ENCODE data around the gene BCAR3. TPM values are rescaled to one million over a fixed set of nuclear protein-coding genes. Genes with fewer than 3 reads are reported as not detected.

The BCAR3 gene
- total RNA-seq, 4 donors from 2014 or later: 17.3 to 72.7 (median 54.2) TPM

GRCh38 chr1:93640656-93641440 is 40.8 kb downstream of the BCAR3 start:
- Histone ChIP-seq H3K4me1 (no peaks in the 10 kb centered on the region), H3K9me3 (no peaks in the 10 kb centered on the region), H3K27ac (no peak overlapping the region), H3K27me3 (no peaks in the 10 kb centered on the region), H3K36me3 (no peaks in the 10 kb centered on the region), H3K4me3 (no peak overlapping the region)
- TF ChIP-seq POLR2A (IDR thresholded peaks at IDR 0.05) (no peak), CTCF (IDR thresholded peaks at IDR 0.05) (no peak)
- DNase-seq: no peak

- H3K9me3 ChIP-seq: no peaks in the 10 kb centered on the region
- TF ChIP-seq CTCF (IDR thresholded peaks at IDR 0.05): no peak
- TF ChIP-seq POLR2A (IDR thresholded peaks at IDR 0.05): no peak
- no peak overlapping the region for H3K4me3 ChIP-seq
- no peaks in the 10 kb centered on the region for H3K4me1 ChIP-seq
- no peaks in the 10 kb centered on the region for H3K27me3 ChIP-seq
- DNase-seq: no peak
- no peaks in the 10 kb centered on the region for H3K36me3 ChIP-seq
- H3K27ac ChIP-seq: no peak overlapping the region
Observed at GRCh38 chr1:93638981-93639380, 42.7 kb downstream of the BCAR3 start.

- TF ChIP-seq CTCF (IDR thresholded peaks at IDR 0.05): no peak
- no peak for TF ChIP-seq POLR2A (IDR thresholded peaks at IDR 0.05)
- H3K9me3 ChIP-seq: no peaks in the 10 kb centered on the region
- DNase-seq: no peak
- no peaks in the 10 kb centered on the region for H3K36me3 ChIP-seq
- H3K4me3 ChIP-seq: no peak overlapping the region
- no peak overlapping the region for H3K27ac ChIP-seq
- no peaks in the 10 kb centered on the region for H3K4me1 ChIP-seq
- no peaks in the 10 kb centered on the region for H3K27me3 ChIP-seq
Observed at GRCh38 chr1:93638307-93638847, 43.3 kb downstream of the BCAR3 start.

GRCh38 chr1:93636712-93637111 is 44.9 kb downstream of the BCAR3 start:
- Histone ChIP-seq H3K4me1 (no peaks in the 10 kb centered on the region), H3K27ac (peak overlapping the region in 1 of 4 donors; percentile 35), H3K4me3 (no peak overlapping the region), H3K36me3 (no peaks in the 10 kb centered on the region), H3K27me3 (no peaks in the 10 kb centered on the region), H3K9me3 (no peaks in the 10 kb centered on the region)
- DNase-seq: no peak
- TF ChIP-seq POLR2A (IDR thresholded peaks at IDR 0.05): no peak
- no peak for TF ChIP-seq CTCF (IDR thresholded peaks at IDR 0.05)

GRCh38 chr1:93635614-93636543 is 45.8 kb downstream of the BCAR3 start:
- DNase-seq: no peak
- Histone ChIP-seq H3K4me3 (no peak overlapping the region), H3K4me1 (no peaks in the 10 kb centered on the region), H3K27ac (peak overlapping the region in 1 of 4 donors; percentile 35), H3K36me3 (no peaks in the 10 kb centered on the region), H3K27me3 (no peaks in the 10 kb centered on the region), H3K9me3 (no peaks in the 10 kb centered on the region)
- TF ChIP-seq POLR2A (IDR thresholded peaks at IDR 0.05): no peak
- no peak for TF ChIP-seq CTCF (IDR thresholded peaks at IDR 0.05)

Measured in Peyer's patch (tissue), 4 donors.